T-helper 2 cell treated with Interferon-gamma antibody and Interleukin-4, amounts not matched to agents 5 μg/mL and 100 μg/mL, for 36 hours (primary cell): ENCODE measurements around the gene STX10.
"Not testable (repeated sequence)": the region's sequence is repeated elsewhere in the genome, so short reads cannot be mapped to it uniquely, and the experiment has no call there.

Experiments used
- DNase-seq: peaks from one replicate; pipeline ENCODE4 v3.0.0; 2021; ENCODE audit warnings: low spot score
- H3K27ac Mint-ChIP-seq: one replicate; pipeline ENCODE4 v1.8.0; 2021; ENCODE audit warnings: mild to moderate bottlenecking, mixed read lengths
- H3K27me3 Mint-ChIP-seq: one replicate; pipeline ENCODE4 v1.8.0; 2021; ENCODE audit warnings: low read depth, mixed read lengths
- H3K36me3 Mint-ChIP-seq: one replicate; pipeline ENCODE4 v1.8.0; 2021; ENCODE audit warnings: low read depth, mixed read lengths
- H3K4me1 Mint-ChIP-seq: one replicate; pipeline ENCODE4 v1.8.0; 2021; ENCODE audit warnings: low read depth, mixed read lengths
- H3K4me3 Mint-ChIP-seq: one replicate; pipeline ENCODE4 v1.8.0; 2022; ENCODE audit warnings: mild to moderate bottlenecking, moderate library complexity, mixed read lengths
- H3K9me3 Mint-ChIP-seq: one replicate; pipeline ENCODE4 v1.8.0; 2021; ENCODE audit warnings: mixed read lengths

STX10 gene

GRCh38 chr19:13173139-13173737 lies 23.1 kb upstream of the STX10 start:
- Mint-ChIP-seq H3K27ac (peak overlapping the region; percentile 93), H3K36me3 (peaks cover 12% of the 10 kb centered on the region), H3K4me3 (peak overlapping the region; percentile 82), H3K27me3 (no peaks in the 10 kb centered on the region), H3K4me1 (peaks cover 38% of the 10 kb centered on the region), H3K9me3 (no peaks in the 10 kb centered on the region)
- no peak for DNase-seq

- Mint-ChIP-seq H3K4me1 (peaks cover 41% of the 10 kb centered on the region), H3K27ac (peak overlapping the region; percentile 93), H3K4me3 (peak overlapping the region; percentile 82), H3K9me3 (no peaks in the 10 kb centered on the region), H3K27me3 (no peaks in the 10 kb centered on the region), H3K36me3 (peaks cover 15% of the 10 kb centered on the region)
- peak; percentile 60 for DNase-seq
Measured at GRCh38 chr19:13172346-13173138, 22.4 kb upstream of the STX10 start.

- Mint-ChIP-seq H3K4me1 (peaks cover 52% of the 10 kb centered on the region), H3K36me3 (peaks cover 18% of the 10 kb centered on the region), H3K9me3 (no peaks in the 10 kb centered on the region), H3K27me3 (no peaks in the 10 kb centered on the region), H3K27ac (peak overlapping the region; percentile 82), H3K4me3 (peak overlapping the region; percentile 59)
- no peak for DNase-seq
Measured at GRCh38 chr19:13171146-13171545, 21.0 kb upstream of the STX10 start.

GRCh38 chr19:13169769-13170168 lies 19.6 kb upstream of the STX10 start:
- Mint-ChIP-seq H3K36me3 (peaks cover 18% of the 10 kb centered on the region), H3K27ac (peak overlapping the region; percentile 96), H3K27me3 (no peaks in the 10 kb centered on the region), H3K4me1 (peaks cover 62% of the 10 kb centered on the region), H3K4me3 (peak overlapping the region; percentile 20), H3K9me3 (no peaks in the 10 kb centered on the region)
- no peak for DNase-seq

GRCh38 chr19:13166151-13166550 lies 16.0 kb upstream of the STX10 start:
- Mint-ChIP-seq H3K4me3 (peak overlapping the region; percentile 36), H3K4me1 (peaks cover 60% of the 10 kb centered on the region), H3K27ac (peak overlapping the region; percentile 75), H3K36me3 (peaks cover 11% of the 10 kb centered on the region)
- H3K27me3 Mint-ChIP-seq, DNase-seq, H3K9me3 Mint-ChIP-seq: not testable (repeated sequence)

GRCh38 chr19:13165162-13165997 lies 15.2 kb upstream of the STX10 start:
- Mint-ChIP-seq H3K9me3 (no peaks in the 10 kb centered on the region), H3K4me1 (peaks cover 59% of the 10 kb centered on the region), H3K27me3 (no peaks in the 10 kb centered on the region), H3K36me3 (peaks cover 8% of the 10 kb centered on the region), H3K27ac (peak overlapping the region; percentile 98), H3K4me3 (peak overlapping the region; percentile 90)
- DNase-seq, result no peak

GRCh38 chr19:13164343-13165161 lies 14.4 kb upstream of the STX10 start:
- Mint-ChIP-seq H3K4me1 (peaks cover 55% of the 10 kb centered on the region), H3K4me3 (peak overlapping the region; percentile 90), H3K27me3 (no peaks in the 10 kb centered on the region), H3K27ac (peak overlapping the region; percentile 98), H3K9me3 (no peaks in the 10 kb centered on the region), H3K36me3 (peaks cover 10% of the 10 kb centered on the region)
- DNase-seq, result peak; percentile 45

- DNase-seq, result peak; percentile 58
- Mint-ChIP-seq H3K4me3 (peak overlapping the region; percentile 90), H3K4me1 (peaks cover 51% of the 10 kb centered on the region), H3K9me3 (no peaks in the 10 kb centered on the region), H3K27me3 (no peaks in the 10 kb centered on the region), H3K36me3 (peaks cover 10% of the 10 kb centered on the region), H3K27ac (peak overlapping the region; percentile 98)
Measured at GRCh38 chr19:13163609-13164342, 13.6 kb upstream of the STX10 start.

- Mint-ChIP-seq H3K4me1 (peaks cover 58% of the 10 kb centered on the region), H3K27me3 (no peaks in the 10 kb centered on the region), H3K36me3 (peaks cover 12% of the 10 kb centered on the region), H3K4me3 (peak overlapping the region; percentile 90), H3K9me3 (no peaks in the 10 kb centered on the region), H3K27ac (peak overlapping the region; percentile 98)
- peak; percentile 93 for DNase-seq
Measured at GRCh38 chr19:13162724-13163608, 12.8 kb upstream of the STX10 start.

GRCh38 chr19:13160557-13160956 lies 10.4 kb upstream of the STX10 start:
- no peaks in the 10 kb centered on the region for H3K9me3 Mint-ChIP-seq
- peaks cover 7% of the 10 kb centered on the region for H3K36me3 Mint-ChIP-seq
- peaks cover 58% of the 10 kb centered on the region for H3K4me1 Mint-ChIP-seq
- peak overlapping the region; percentile 63 for H3K27ac Mint-ChIP-seq
- DNase-seq, result no peak
- no peaks in the 10 kb centered on the region for H3K27me3 Mint-ChIP-seq
- peak overlapping the region; percentile 38 for H3K4me3 Mint-ChIP-seq

GRCh38 chr19:13159713-13160112 lies 9.5 kb upstream of the STX10 start:
- no peaks in the 10 kb centered on the region for H3K9me3 Mint-ChIP-seq
- H3K27me3 Mint-ChIP-seq, result no peaks in the 10 kb centered on the region
- H3K4me3 Mint-ChIP-seq, result peak overlapping the region; percentile 28
- peaks cover 14% of the 10 kb centered on the region for H3K36me3 Mint-ChIP-seq
- no peak for DNase-seq
- peak overlapping the region; percentile 46 for H3K27ac Mint-ChIP-seq
- H3K4me1 Mint-ChIP-seq, result peaks cover 51% of the 10 kb centered on the region
